Parathyroid adenoma (tissue), 2 donors: ENCODE results near the gene IGFBP2.

Experiments used
- H2AFZ ChIP-seq: fragments of 300-600 bp; sonication (generic); one replicate; pipeline ENCODE4 v1.7.0; 2017; ENCODE audit warnings: antibody characterized with exemption, mild to moderate bottlenecking
- H3K27ac ChIP-seq: fragments of 300-600 bp; sonication (generic); one replicate; pipeline ENCODE4 v1.7.0; 2017
- H3K27me3 ChIP-seq: fragments of 300-600 bp; sonication (generic); one replicate; pipeline ENCODE4 v1.7.0; 2017; ENCODE audit warnings: low read length; ENCODE audit not compliant: control insufficient read depth, insufficient read depth
- H3K36me3 ChIP-seq: fragments of 300-600 bp; sonication (generic); one replicate; pipeline ENCODE4 v1.7.0; 2017; ENCODE audit warnings: low read length; ENCODE audit not compliant: control insufficient read depth, insufficient read depth
- H3K4me1 ChIP-seq: fragments of 300-600 bp; sonication (generic); one replicate; pipeline ENCODE4 v1.7.0; 2017; ENCODE audit warnings: control low read depth
- H3K4me2 ChIP-seq: fragments of 300-600 bp; sonication (generic); one replicate; pipeline ENCODE4 v1.7.0; 2017; ENCODE audit warnings: low read length
- H3K4me3 ChIP-seq: fragments of 300-600 bp; sonication (generic); one replicate; pipeline ENCODE4 v1.7.0; 2017; ENCODE audit warnings: low read depth, low read length
- H3K79me2 ChIP-seq: fragments of 300-600 bp; sonication (generic); one replicate; pipeline ENCODE4 v1.7.0; 2017; ENCODE audit warnings: control low read depth
- H3K9ac ChIP-seq: fragments of 300-600 bp; sonication (generic); one replicate; pipeline ENCODE4 v1.7.0; 2017; ENCODE audit warnings: mild to moderate bottlenecking
- H3K9me3 ChIP-seq: fragments of 300-600 bp; sonication (generic); one replicate; pipeline ENCODE4 v1.7.0; 2017; ENCODE audit warnings: low read length; ENCODE audit not compliant: control insufficient read depth
- CTCF ChIP-seq: fragments of 300-600 bp; sonication (generic); IDR thresholded peaks from one replicate; pipeline ENCODE4 v1.7.0; 2017; ENCODE audit warnings: antibody characterized with exemption, mild to moderate bottlenecking
- donor health status: primary hyperparathyroidism.

IGFBP2 gene

GRCh38 chr2:216671791-216672343 lies 38.6 kb downstream of the IGFBP2 start:
- no peak for TF ChIP-seq CTCF
- Histone ChIP-seq H3K4me3 (no peak overlapping the region), H2AFZ (no peak overlapping the region), H3K36me3 (no peaks in the 10 kb centered on the region), H3K9me3 (no peaks in the 10 kb centered on the region), H3K27ac (no peak overlapping the region), H3K4me2 (no peak overlapping the region), H3K9ac (no peak overlapping the region), H3K79me2 (no peaks in the 10 kb centered on the region), H3K4me1 (no peaks in the 10 kb centered on the region), H3K27me3 (no peaks in the 10 kb centered on the region)

- H3K9ac ChIP-seq: no peak overlapping the region
- no peaks in the 10 kb centered on the region for H3K4me1 ChIP-seq
- H3K4me2 ChIP-seq: no peak overlapping the region
- no peak overlapping the region for H2AFZ ChIP-seq
- H3K9me3 ChIP-seq: no peaks in the 10 kb centered on the region
- no peaks in the 10 kb centered on the region for H3K27me3 ChIP-seq
- no peak overlapping the region for H3K27ac ChIP-seq
- H3K79me2 ChIP-seq: no peaks in the 10 kb centered on the region
- TF ChIP-seq CTCF: no peak
- H3K4me3 ChIP-seq: no peak overlapping the region
- H3K36me3 ChIP-seq: no peaks in the 10 kb centered on the region
Measured at GRCh38 chr2:216672466-216672865, 39.2 kb downstream of the IGFBP2 start.

- Histone ChIP-seq H3K4me2 (no peak overlapping the region), H3K9me3 (no peaks in the 10 kb centered on the region), H2AFZ (no peak overlapping the region), H3K27me3 (no peaks in the 10 kb centered on the region), H3K79me2 (no peaks in the 10 kb centered on the region), H3K4me1 (no peaks in the 10 kb centered on the region), H3K4me3 (no peak overlapping the region), H3K27ac (no peak overlapping the region), H3K9ac (no peak overlapping the region), H3K36me3 (no peaks in the 10 kb centered on the region)
- no peak for TF ChIP-seq CTCF
Measured at GRCh38 chr2:216673021-216673420, 39.8 kb downstream of the IGFBP2 start.

GRCh38 chr2:216673609-216674008 lies 40.4 kb downstream of the IGFBP2 start:
- TF ChIP-seq CTCF: no peak
- H3K9ac ChIP-seq: no peak overlapping the region
- no peak overlapping the region for H3K4me3 ChIP-seq
- no peak overlapping the region for H3K27ac ChIP-seq
- H3K9me3 ChIP-seq: no peaks in the 10 kb centered on the region
- H3K79me2 ChIP-seq: no peaks in the 10 kb centered on the region
- no peaks in the 10 kb centered on the region for H3K4me1 ChIP-seq
- no peaks in the 10 kb centered on the region for H3K27me3 ChIP-seq
- H3K4me2 ChIP-seq: no peak overlapping the region
- no peak overlapping the region for H2AFZ ChIP-seq
- no peaks in the 10 kb centered on the region for H3K36me3 ChIP-seq

- no peak overlapping the region for H3K9ac ChIP-seq
- no peaks in the 10 kb centered on the region for H3K9me3 ChIP-seq
- no peak overlapping the region for H3K4me2 ChIP-seq
- H3K4me3 ChIP-seq: no peak overlapping the region
- no peaks in the 10 kb centered on the region for H3K27me3 ChIP-seq
- no peaks in the 10 kb centered on the region for H3K36me3 ChIP-seq
- no peak for TF ChIP-seq CTCF
- no peaks in the 10 kb centered on the region for H3K4me1 ChIP-seq
- H3K27ac ChIP-seq: no peak overlapping the region
- no peak overlapping the region for H2AFZ ChIP-seq
- no peaks in the 10 kb centered on the region for H3K79me2 ChIP-seq
Measured at GRCh38 chr2:216674376-216674775, 41.2 kb downstream of the IGFBP2 start.
